HG02759 (cell line): ENCODE data around the gene L2HGDH.

Experiments
- ATAC-seq: cut with Tn5 transposase; IDR thresholded peaks from one replicate; pipeline ENCODE4 v1.9.1; 2021; ENCODE audit warnings: mild to moderate bottlenecking, moderate library complexity; ENCODE audit not compliant: unreplicated experiment

L2HGDH gene

GRCh38 chr14:50231475-50232275 is 80.4 kb downstream of the L2HGDH start, which contains the start of gene SOS2:
Gene SOS2 (minus strand): TSS chr14:50231578. CDS start chr14:50231283, 295 bp downstream.
- peak; percentile 89 for ATAC-seq

DNA sequence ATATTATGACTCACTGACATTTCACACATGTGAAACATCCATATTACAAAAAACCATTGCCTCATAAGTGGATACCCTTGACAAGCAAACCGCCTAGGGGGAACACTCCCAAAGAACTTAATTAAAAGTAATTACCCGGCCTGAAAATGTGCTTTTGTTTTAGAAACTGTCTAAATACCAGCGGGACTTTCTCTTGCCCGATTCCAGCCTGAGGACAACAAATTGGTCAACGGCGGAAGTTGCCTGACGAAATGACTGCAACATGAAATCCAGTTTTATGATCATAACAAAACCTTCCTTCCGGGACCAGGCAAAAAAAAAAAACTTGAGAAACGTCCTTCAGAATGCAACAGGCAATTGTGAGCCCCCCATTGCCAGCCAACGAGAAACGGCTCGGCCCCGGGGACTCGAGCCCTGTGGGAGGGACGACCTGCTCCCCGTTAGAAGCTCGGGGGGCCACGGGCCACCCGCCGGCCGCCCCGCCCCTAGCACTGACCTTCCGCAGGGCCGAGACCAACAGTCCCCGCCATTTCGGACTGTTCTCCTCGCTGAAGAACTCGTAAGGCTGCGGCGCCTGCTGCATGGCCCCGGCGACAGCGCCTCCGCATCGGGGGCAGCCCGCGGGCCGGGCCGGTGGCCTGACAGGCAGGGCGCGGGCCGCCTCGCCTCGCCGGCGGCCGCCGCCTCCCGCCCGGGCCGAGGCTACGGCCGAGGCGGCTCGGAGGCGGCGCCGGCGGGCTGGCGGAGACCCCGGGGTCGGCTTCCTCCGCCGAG is 81.1 kb downstream of the L2HGDH start:
- peak; percentile 38 for ATAC-seq

DNA sequence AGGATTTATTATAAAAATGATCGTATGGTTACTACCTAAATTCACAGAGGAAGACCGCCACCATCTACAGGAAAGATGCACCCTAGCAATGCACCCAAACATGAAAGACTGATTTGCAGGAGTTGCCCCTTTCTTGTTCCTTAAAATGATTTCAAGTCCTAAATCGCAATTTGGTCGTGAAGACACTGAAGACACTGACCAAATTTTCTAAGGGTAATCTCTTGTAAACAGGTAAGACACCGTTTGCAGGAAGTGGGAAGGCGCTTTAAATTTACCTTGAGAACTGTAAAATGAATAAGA is 81.7 kb downstream of the L2HGDH start:
- ATAC-seq: no peak

- no peak for ATAC-seq
Measured at GRCh38 chr14:50229681-50230080, 82.3 kb downstream of the L2HGDH start.

DNA sequence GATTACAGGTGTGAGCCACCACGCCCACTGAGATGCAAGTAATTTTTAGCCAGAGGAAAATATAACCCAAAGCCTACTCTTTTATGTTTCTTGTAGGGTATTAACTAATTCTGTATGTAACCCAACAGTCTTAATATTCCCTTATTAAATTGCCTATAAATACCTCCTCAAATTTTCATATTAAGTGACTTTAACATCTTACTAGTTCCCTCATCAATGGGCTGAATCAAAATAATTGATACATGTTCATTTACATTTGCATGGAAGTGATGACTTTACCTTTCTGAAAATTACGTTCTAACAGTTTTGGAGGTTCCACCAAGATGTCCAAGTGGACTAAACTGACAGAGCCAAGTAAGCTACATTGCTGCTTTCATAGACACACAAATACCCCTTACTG is 83.7 kb downstream of the L2HGDH start:
- ATAC-seq: no peak

DNA sequence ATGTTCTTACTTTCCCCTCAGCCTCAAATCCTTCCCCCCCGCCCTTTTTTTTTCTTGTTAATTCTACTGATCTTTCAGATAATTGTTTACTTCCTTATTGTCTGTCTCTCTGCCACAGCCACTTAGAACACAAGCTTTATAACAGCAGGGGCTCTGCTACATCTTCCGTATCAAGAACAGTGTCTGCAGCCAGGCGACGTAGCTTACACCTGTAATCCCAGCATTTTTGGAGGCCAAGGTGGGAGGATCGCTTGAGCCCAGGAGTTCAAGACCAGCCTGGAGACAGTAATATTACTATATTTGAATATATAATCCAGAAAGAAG is 86.1 kb downstream of the L2HGDH start:
- no peak for ATAC-seq

DNA sequence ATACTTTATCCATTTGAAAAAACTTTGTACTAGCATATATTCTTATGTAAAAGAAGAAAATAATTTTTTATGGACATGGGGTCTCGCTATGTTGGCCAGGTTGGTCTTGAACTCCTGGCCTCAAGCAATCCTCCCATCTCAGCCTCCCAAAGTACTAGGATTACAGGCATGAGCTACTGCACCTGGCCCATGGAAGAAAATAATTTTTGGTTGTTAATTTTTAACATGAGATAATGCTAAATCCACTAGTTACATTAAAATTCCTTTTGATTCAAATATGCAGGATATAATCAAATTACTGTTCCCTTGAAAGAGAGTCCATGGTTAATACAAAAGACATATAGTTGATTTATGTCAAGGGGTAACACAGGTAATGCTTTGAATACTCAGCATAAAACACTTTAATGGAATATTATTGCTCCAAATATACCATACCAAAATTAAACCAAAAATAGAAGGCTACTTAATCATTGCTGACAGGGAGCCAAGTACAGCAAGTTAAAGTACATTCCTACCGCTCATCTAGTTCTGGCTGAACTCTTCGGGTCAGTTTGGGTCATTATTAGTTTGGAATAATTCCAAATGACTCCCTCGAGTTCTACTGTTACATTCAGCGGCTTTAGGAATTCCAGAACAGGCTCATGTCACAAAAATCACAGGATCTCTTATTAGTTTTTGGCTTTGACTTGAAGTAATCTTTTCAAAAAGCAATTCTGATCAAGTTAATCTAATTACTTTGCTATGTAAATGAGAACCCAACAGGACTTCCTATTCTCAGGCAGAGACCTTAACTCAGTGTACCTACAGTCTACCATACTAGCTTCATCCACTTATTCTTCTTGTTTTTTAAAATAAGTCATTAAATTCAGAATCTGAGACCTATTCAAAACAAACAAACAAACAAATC is 86.7 kb downstream of the L2HGDH start:
- no peak for ATAC-seq

GRCh38 chr14:50222055-50222613 is 89.9 kb downstream of the L2HGDH start:
- no peak for ATAC-seq

DNA sequence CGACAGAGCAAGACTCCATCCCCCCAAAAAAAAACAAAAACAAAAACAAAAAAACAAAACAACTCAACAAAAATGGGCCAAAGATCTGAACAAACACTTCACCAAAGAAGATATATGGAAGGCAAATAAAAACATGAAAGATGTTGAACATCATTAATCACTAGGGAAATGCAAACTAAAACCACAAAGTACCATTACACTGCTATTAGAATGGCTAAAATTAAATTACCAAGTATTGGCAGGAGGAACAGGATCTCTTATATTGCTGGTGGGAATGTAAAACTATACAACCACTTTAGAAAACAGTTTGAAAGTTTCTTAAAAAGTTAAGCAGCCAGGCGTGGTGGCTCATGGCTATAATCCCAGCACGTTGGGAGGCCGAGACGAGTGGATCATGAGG is 93.5 kb downstream of the L2HGDH start:
- no peak for ATAC-seq

GRCh38 chr14:50215416-50215815 is 96.6 kb downstream of the L2HGDH start:
- no peak for ATAC-seq

GRCh38 chr14:50213795-50214194 is 98.2 kb downstream of the L2HGDH start:
- ATAC-seq: no peak

DNA sequence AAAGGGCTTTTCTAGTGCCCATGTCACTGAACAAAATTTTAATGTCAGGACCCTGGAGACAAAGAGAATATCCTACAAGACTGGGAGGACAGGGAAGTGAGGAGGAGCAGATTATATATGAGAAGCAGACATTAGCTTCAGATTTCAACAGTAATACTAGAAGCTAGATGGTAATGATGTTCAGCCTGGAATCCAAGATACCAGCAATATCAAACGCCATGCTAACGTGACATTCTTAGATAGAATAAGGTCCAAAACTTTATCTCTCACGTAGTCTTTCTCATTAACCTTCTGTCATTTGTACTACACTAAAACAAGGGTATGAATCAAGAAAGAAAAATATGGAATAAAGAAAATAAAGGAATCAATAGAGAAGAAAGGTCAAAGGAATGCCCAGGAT is 99.3 kb downstream of the L2HGDH start:
- ATAC-seq: no peak

GRCh38 chr14:50210074-50210473 is 102.0 kb downstream of the L2HGDH start:
- ATAC-seq: no peak

DNA sequence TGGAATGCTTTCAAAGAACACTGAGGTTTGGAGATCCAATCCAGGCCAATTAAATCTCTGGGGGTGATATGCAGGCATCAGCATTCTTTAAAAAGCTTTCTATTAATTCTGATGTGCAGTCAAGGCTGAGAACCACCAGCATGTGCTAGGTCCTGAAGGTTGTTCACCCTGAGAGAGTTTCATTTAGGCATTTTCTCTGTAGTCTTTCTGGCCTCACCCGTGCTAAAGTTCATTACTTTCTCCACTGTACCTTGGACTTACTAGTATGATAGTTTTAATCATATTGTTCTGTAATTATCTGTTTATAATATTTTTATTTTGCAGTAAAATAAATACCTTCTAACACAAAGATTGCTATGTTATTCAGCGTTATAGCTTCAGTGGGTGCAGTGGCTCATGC is 113.5 kb downstream of the L2HGDH start:
- ATAC-seq: no peak

GRCh38 chr14:50191499-50191898 is 120.5 kb downstream of the L2HGDH start:
- ATAC-seq: no peak
